Ishikawa (cell line): ENCODE data around the gene EDNRB.

Experiments
- CEBPB ChIP-seq: IDR thresholded peaks from 2 replicates; pipeline ENCODE4 v1.6.1; 2012
- CREB1 ChIP-seq: IDR thresholded peaks from 2 replicates; pipeline ENCODE4 v1.6.1; 2012; ENCODE audit warnings: low read depth
- EGR1 ChIP-seq: IDR thresholded peaks from 2 replicates; pipeline ENCODE4 v1.6.1; 2012
- EP300 ChIP-seq: IDR thresholded peaks from 2 replicates; pipeline ENCODE4 v1.6.1; 2012; ENCODE audit warnings: borderline replicate concordance
- FOXM1 ChIP-seq: IDR thresholded peaks from 2 replicates; pipeline ENCODE4 v1.6.1; 2012; ENCODE audit warnings: low read depth, borderline replicate concordance
- RAD21 ChIP-seq: IDR thresholded peaks from 2 replicates; pipeline ENCODE4 v1.6.1; 2012; ENCODE audit warnings: low read depth
- TAF1 ChIP-seq: IDR thresholded peaks from 2 replicates; pipeline ENCODE4 v1.6.1; 2012; ENCODE audit warnings: low read depth, mild to moderate bottlenecking
- TEAD4 ChIP-seq: IDR thresholded peaks from 2 replicates; pipeline ENCODE4 v1.6.1; 2012
- YY1 ChIP-seq: IDR thresholded peaks from 2 replicates; pipeline ENCODE4 v1.6.1; 2012; ENCODE audit warnings: low read depth
- TF ChIP-seq, protein P1 (sequence below): IDR thresholded peaks from 2 replicates; pipeline ENCODE4 v1.6.1; 2012; ENCODE audit warnings: low read depth, mild to moderate bottlenecking
- TF ChIP-seq, protein P2 (sequence below): IDR thresholded peaks from 2 replicates; pipeline ENCODE4 v1.6.1; 2012
- TF ChIP-seq, protein P3 (sequence below): IDR thresholded peaks from 2 replicates; pipeline ENCODE4 v1.6.1; 2012

DNA sequence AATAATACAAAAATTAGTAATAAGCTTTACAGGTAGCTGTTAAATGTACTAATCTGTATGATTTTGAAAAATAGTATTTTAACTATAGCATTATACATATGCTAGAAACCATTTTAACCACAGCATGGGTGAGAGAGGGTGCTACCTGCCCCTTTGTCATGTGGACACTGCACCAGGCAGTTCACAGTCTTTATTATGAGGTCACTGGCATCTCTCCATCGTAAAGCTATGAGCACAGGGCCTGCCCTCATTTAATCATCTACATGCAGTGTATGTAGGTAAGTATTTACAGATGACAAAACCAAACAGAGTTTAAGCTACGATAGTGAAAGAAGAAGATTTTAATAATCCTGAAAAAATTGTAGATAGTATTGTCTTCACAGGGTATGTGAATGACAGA, 21.7 kb downstream of the EDNRB start:
- no peak for TF ChIP-seq CEBPB
- no peak for TF ChIP-seq FOXM1
- TF ChIP-seq TEAD4: no peak
- no peak for TF ChIP-seq EP300
- TF ChIP-seq, protein P1, sequence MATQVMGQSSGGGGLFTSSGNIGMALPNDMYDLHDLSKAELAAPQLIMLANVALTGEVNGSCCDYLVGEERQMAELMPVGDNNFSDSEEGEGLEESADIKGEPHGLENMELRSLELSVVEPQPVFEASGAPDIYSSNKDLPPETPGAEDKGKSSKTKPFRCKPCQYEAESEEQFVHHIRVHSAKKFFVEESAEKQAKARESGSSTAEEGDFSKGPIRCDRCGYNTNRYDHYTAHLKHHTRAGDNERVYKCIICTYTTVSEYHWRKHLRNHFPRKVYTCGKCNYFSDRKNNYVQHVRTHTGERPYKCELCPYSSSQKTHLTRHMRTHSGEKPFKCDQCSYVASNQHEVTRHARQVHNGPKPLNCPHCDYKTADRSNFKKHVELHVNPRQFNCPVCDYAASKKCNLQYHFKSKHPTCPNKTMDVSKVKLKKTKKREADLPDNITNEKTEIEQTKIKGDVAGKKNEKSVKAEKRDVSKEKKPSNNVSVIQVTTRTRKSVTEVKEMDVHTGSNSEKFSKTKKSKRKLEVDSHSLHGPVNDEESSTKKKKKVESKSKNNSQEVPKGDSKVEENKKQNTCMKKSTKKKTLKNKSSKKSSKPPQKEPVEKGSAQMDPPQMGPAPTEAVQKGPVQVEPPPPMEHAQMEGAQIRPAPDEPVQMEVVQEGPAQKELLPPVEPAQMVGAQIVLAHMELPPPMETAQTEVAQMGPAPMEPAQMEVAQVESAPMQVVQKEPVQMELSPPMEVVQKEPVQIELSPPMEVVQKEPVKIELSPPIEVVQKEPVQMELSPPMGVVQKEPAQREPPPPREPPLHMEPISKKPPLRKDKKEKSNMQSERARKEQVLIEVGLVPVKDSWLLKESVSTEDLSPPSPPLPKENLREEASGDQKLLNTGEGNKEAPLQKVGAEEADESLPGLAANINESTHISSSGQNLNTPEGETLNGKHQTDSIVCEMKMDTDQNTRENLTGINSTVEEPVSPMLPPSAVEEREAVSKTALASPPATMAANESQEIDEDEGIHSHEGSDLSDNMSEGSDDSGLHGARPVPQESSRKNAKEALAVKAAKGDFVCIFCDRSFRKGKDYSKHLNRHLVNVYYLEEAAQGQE: no peak
- TF ChIP-seq TAF1: no peak
- no peak for TF ChIP-seq RAD21
- TF ChIP-seq CREB1: no peak
- TF ChIP-seq, protein P2, sequence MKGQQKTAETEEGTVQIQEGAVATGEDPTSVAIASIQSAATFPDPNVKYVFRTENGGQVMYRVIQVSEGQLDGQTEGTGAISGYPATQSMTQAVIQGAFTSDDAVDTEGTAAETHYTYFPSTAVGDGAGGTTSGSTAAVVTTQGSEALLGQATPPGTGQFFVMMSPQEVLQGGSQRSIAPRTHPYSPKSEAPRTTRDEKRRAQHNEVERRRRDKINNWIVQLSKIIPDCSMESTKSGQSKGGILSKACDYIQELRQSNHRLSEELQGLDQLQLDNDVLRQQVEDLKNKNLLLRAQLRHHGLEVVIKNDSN: no peak
- TF ChIP-seq EGR1: no peak
- TF ChIP-seq, protein P3, sequence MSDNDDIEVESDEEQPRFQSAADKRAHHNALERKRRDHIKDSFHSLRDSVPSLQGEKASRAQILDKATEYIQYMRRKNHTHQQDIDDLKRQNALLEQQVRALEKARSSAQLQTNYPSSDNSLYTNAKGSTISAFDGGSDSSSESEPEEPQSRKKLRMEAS: no peak
- no peak for TF ChIP-seq YY1
